ENCODE measurements around the gene APOBEC3G. TPM values are rescaled to one million over a fixed set of nuclear protein-coding genes. Genes with fewer than 3 reads are reported as not detected.
A peak's percentile ranks its signal among the peaks of the same experiment; 100 is the strongest.

The APOBEC3G gene
- total and polyA plus RNA-seq, 7 donors: 3.0 to 21.4 (median 11.1) TPM

DNA sequence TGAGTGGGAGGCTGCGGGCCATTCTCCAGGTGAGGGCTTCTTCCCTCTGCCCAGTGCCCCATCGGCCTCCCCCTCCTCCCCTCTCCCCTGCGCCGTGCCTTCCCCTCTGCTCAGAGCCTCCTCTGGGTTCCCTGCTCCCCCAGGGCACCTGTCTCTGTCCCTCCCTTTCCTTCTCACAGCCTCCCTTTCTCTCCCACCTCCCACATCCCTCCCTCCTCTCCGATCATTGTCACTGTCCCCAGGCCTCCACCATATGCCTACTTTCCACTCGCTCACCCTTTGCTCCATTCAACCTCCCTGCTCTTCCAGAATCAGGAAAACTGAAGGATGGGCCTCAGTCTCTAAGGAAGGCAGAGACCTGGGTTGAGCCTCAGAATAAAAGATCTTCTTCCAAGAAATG lies 10.0 kb downstream of the APOBEC3G start:
- no peak overlapping the region for H3K4me3 ChIP-seq
- no peak for DNase-seq
- H3K27me3 ChIP-seq: peaks cover 0 to 6% (median 0%) of the 10 kb centered on the region in 3 donors
- WGBS, 2 donors: 87 to 95% methylated on average over 6 of the region's 6 CpGs
- H3K4me1 ChIP-seq: peaks cover 0 to 4% (median 2%) of the 10 kb centered on the region in 4 donors
- H3K9me3 ChIP-seq: no peaks in the 10 kb centered on the region
- H3K36me3 ChIP-seq: peaks cover 0 to under 1% (median 0%) of the 10 kb centered on the region in 4 donors
- no peak overlapping the region for H3K27ac ChIP-seq
- intact Hi-C loops (cut with DNase I): no loop called here
- TF ChIP-seq EP300 (IDR thresholded peaks at IDR 0.05): no peak
- TF ChIP-seq, protein P1, sequence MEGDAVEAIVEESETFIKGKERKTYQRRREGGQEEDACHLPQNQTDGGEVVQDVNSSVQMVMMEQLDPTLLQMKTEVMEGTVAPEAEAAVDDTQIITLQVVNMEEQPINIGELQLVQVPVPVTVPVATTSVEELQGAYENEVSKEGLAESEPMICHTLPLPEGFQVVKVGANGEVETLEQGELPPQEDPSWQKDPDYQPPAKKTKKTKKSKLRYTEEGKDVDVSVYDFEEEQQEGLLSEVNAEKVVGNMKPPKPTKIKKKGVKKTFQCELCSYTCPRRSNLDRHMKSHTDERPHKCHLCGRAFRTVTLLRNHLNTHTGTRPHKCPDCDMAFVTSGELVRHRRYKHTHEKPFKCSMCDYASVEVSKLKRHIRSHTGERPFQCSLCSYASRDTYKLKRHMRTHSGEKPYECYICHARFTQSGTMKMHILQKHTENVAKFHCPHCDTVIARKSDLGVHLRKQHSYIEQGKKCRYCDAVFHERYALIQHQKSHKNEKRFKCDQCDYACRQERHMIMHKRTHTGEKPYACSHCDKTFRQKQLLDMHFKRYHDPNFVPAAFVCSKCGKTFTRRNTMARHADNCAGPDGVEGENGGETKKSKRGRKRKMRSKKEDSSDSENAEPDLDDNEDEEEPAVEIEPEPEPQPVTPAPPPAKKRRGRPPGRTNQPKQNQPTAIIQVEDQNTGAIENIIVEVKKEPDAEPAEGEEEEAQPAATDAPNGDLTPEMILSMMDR (IDR thresholded peaks at IDR 0.05): no peak
- no peak for TF ChIP-seq POLR2A (IDR thresholded peaks at IDR 0.05)
- no peak for TF ChIP-seq POLR2AphosphoS5 (IDR thresholded peaks at IDR 0.05)

DNA sequence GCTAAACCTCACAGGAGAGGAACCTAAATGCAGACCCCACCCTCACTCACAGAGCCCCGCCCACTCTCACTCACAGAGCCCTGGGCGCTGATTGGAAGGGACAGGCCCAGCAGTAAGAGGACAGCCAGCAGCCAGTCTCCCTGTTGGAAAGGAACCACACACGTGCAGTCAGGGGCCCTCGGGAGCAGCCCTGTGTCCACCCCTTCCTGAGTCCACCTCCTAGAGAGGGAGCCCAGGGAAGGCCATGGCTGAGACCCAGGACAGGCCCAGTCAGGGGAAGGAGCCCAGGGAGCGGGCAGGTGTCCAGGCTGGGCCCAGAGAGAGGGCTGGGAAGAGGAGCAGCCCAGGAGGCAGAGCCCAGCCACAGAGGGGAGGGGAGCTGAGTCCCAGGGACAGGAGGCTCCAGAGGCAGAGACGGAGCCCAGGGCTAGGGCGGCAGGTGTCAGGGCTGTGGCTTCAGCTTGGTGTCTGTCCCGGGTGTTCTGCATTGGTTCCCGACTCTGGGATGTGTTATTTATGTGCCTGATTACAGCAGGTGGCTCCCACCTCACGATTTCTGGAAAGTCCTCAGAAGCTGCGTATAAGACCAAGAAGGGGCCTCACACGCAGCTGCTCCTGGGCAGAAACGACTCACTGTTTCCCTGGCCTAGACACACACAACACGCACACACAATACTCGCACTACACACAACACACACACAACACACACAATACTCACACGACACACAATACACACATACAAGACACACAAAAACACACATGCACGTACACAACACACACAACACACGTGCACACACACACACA lies 11.0 kb downstream of the APOBEC3G start:
- DNase-seq: peak; percentile 74
- Histone ChIP-seq H3K27me3 (peaks cover 0 to 6% (median 0%) of the 10 kb centered on the region in 3 donors), H3K36me3 (no peaks in the 10 kb centered on the region), H3K4me1 (peaks cover 0 to 4% (median 2%) of the 10 kb centered on the region in 4 donors), H3K27ac (no peak overlapping the region), H3K9me3 (no peaks in the 10 kb centered on the region), H3K4me3 (no peak overlapping the region)
- intact Hi-C loops (cut with DNase I): no loop called here
- WGBS, 2 donors: 61 to 70% methylated on average over 18 of the region's 18 CpGs
- TF ChIP-seq POLR2AphosphoS5 (IDR thresholded peaks at IDR 0.05) (no peak), EP300 (IDR thresholded peaks at IDR 0.05) (no peak), POLR2A (IDR thresholded peaks at IDR 0.05) (no peak)
- TF ChIP-seq, protein P1 (IDR thresholded peaks at IDR 0.05): no peak

DNA sequence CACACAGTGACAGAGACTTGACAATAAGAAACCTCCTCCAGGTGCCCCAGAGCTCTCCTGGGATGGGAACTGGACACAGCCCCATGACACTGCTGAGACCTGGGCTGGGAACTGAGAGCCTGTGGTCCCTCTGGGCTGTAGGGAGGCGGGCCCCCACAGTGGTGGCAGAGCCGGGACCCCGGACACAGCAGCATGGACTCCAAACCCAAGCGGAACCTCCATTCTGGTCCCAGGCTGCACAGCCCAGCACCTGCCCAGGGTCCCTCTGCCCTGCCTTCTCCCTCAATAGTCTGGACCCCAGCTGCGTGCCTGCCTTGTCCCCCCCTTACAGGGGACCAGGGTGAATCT lies 11.6 kb downstream of the APOBEC3G start:
- H3K4me3 ChIP-seq: no peak overlapping the region
- no peak overlapping the region for H3K27ac ChIP-seq
- TF ChIP-seq POLR2A (IDR thresholded peaks at IDR 0.05) (no peak), POLR2AphosphoS5 (IDR thresholded peaks at IDR 0.05) (no peak), EP300 (IDR thresholded peaks at IDR 0.05) (no peak)
- TF ChIP-seq, protein P1 (IDR thresholded peaks at IDR 0.05): no peak
- 88 to 93% methylated on average over 5 of the region's 5 CpGs for WGBS, 2 donors
- DNase-seq: no peak
- H3K4me1 ChIP-seq: peaks cover 0 to 4% (median 2%) of the 10 kb centered on the region in 4 donors
- no peaks in the 10 kb centered on the region for H3K36me3 ChIP-seq
- intact Hi-C loops (cut with DNase I): no loop called here
- H3K27me3 ChIP-seq: peaks cover 0 to 6% (median 0%) of the 10 kb centered on the region in 3 donors
- H3K9me3 ChIP-seq: no peaks in the 10 kb centered on the region

DNA sequence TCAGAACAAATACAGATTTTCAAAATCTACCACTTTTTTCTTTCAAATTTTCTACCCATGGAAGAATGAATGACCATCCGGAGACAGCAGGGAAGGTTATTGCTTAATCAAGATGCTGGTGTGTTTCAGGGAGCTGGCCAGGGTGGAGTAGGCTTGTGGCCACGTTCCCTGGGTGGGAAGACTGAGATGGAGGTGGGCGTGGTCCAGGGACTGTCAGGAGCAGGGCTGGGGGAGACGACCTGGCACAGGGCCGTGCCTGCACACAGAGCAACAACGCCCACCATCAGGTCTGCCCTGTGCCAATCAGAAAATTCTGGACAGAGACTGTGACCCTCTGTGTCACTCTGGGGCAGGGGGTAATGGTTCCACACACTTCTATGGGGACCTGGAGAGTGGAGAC lies 12.9 kb downstream of the APOBEC3G start:
- 38 to 74% methylated on average over 6 of the region's 6 CpGs for whole genome bisulfite sequencing, 2 donors
- H3K36me3 ChIP-seq: no peaks in the 10 kb centered on the region
- H3K4me3 ChIP-seq: no peak overlapping the region
- no peaks in the 10 kb centered on the region for H3K9me3 ChIP-seq
- H3K27ac ChIP-seq: no peak overlapping the region
- H3K4me1 ChIP-seq: peaks cover 0 to 4% (median 2%) of the 10 kb centered on the region in 4 donors
- TF ChIP-seq POLR2A (IDR thresholded peaks at IDR 0.05) (no peak), POLR2AphosphoS5 (IDR thresholded peaks at IDR 0.05) (no peak), EP300 (IDR thresholded peaks at IDR 0.05) (no peak)
- TF ChIP-seq, protein P1 (IDR thresholded peaks at IDR 0.05): no peak
- DNase-seq: no peak
- peaks cover 0 to 3% (median 0%) of the 10 kb centered on the region in 3 donors for H3K27me3 ChIP-seq
- intact Hi-C loops (cut with DNase I): no loop called here
